ENCODE data around the gene BMP7.

DNA sequence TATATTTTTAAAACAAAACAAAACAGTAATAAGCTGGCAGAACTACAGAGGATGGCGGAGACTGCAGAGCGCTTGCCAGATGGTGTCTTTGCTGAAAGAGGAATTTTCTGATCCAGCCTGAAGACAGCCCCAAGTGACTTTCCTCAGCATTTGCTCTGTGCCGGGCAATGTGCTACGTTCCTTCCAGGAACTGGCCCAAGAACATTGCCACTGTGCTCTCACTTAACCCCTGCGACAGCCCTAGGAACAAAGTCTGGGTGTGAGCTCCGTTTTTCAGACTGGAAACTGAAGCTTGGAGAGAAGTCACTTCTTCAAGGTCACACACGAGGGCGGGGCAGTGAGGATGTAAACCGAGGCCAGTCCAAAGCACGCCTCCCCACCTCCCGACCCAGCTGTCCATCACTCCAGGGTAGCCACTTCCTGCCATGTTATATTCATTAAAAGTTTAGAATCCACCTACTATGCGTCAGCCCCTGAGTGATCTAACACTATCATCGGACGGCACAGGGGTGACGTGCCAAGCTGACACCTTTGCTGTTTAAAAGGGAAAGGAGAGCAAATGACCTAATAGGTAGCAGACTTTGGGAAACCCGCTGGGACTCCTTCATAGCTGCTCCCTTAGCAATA, 22.3 kb upstream of the BMP7 start:
- TF ChIP-seq, protein P1, sequence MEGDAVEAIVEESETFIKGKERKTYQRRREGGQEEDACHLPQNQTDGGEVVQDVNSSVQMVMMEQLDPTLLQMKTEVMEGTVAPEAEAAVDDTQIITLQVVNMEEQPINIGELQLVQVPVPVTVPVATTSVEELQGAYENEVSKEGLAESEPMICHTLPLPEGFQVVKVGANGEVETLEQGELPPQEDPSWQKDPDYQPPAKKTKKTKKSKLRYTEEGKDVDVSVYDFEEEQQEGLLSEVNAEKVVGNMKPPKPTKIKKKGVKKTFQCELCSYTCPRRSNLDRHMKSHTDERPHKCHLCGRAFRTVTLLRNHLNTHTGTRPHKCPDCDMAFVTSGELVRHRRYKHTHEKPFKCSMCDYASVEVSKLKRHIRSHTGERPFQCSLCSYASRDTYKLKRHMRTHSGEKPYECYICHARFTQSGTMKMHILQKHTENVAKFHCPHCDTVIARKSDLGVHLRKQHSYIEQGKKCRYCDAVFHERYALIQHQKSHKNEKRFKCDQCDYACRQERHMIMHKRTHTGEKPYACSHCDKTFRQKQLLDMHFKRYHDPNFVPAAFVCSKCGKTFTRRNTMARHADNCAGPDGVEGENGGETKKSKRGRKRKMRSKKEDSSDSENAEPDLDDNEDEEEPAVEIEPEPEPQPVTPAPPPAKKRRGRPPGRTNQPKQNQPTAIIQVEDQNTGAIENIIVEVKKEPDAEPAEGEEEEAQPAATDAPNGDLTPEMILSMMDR (IDR thresholded peaks at IDR 0.05; ENCODE audit: extremely low read depth in 1 of 2, insufficient read depth in 1 of 2, low read depth in 1 of 2, low read length in 2 of 2), result no peak
- TF ChIP-seq FOS (IDR thresholded peaks at IDR 0.05; ENCODE audit: borderline replicate concordance, insufficient read depth, low read length) (no peak), EZH2 (IDR thresholded peaks at IDR 0.05; ENCODE audit: borderline replicate concordance, low read depth, low read length, severe bottlenecking) (no peak), POLR2A (IDR thresholded peaks at IDR 0.05; ENCODE audit: low read depth, low read length) (no peak)

All from endothelial cell of umbilical vein (primary cell).